KBM-7 (cell line): Measurements from ENCODE around the gene NLRP8.
A peak's percentile ranks its signal among the peaks of the same experiment; 100 is the strongest.
"Not testable (repeated sequence)": the region's sequence is repeated elsewhere in the genome, so short reads cannot be mapped to it uniquely, and the experiment has no call there.

ENCODE experiments used
- DNase-seq: peaks from one replicate; pipeline ENCODE4 v3.0.0-alpha.2; 2015
- in situ Hi-C: fragments of 300-500 bp; cut with MboI; formaldehyde crosslinking; loops from 2 replicates; pipeline ENCODE4 v1.14.3; 2020; ENCODE audit warnings: low sequenced_read_pairs, low pct_unique_long_range_greater_than_20kb, mixed read lengths

The NLRP8 gene

GRCh38 chr19:55959996-55960675, 12.5 kb downstream of the NLRP8 start:
- no peak for DNase-seq
- in situ Hi-C loops: no loop called here

- DNase-seq: no peak
- in situ Hi-C loops: no loop called here
These were observed 14.6 kb downstream of the NLRP8 start for GRCh38 chr19:55962186-55962585.

- no peak for DNase-seq
- in situ Hi-C loops: no loop called here
These were observed 26.4 kb downstream of the NLRP8 start for GRCh38 chr19:55973982-55974381.

GRCh38 chr19:55980415-55980814, 32.8 kb downstream of the NLRP8 start:
- in situ Hi-C loops: no loop called here
- no peak for DNase-seq

GRCh38 chr19:55985254-55985653, 37.6 kb downstream of the NLRP8 start:
- in situ Hi-C loops: no loop called here
- DNase-seq: no peak

- in situ Hi-C loops: no loop called here
- DNase-seq: no peak
These were observed 38.9 kb downstream of the NLRP8 start, which contains the start of gene NLRP5 for GRCh38 chr19:55986487-55986886. TSS of gene NLRP5 (plus strand) at chr19:55986775.

GRCh38 chr19:55990831-55991230, 43.2 kb downstream of the NLRP8 start:
- no peak for DNase-seq
- in situ Hi-C loops: no loop called here

- in situ Hi-C loops: no loop called here
- no peak for DNase-seq
These were observed 45.9 kb downstream of the NLRP8 start for GRCh38 chr19:55993492-55993891.

GRCh38 chr19:56014765-56015164, 67.1 kb downstream of the NLRP8 start:
- DNase-seq: no peak
- in situ Hi-C loops: no loop called here

GRCh38 chr19:56015756-56016155, 68.1 kb downstream of the NLRP8 start:
- in situ Hi-C loops: no loop called here
- peak; percentile 14 for DNase-seq

GRCh38 chr19:56019325-56019724, 71.7 kb downstream of the NLRP8 start:
- DNase-seq, in situ Hi-C loops: not testable (repeated sequence)

- in situ Hi-C loops, DNase-seq: not testable (repeated sequence)
These were observed 72.8 kb downstream of the NLRP8 start for GRCh38 chr19:56020355-56020975.

- DNase-seq: no peak
- in situ Hi-C loops: no loop called here
These were observed 79.1 kb downstream of the NLRP8 start for GRCh38 chr19:56026769-56027168.
